ENCODE results near the gene HHIP.

Gene HHIP

GRCh38 chr4:144658015-144658567 lies 12.1 kb downstream of the HHIP start:
- no peak for DNase-seq

GRCh38 chr4:144658903-144659302 lies 12.9 kb downstream of the HHIP start:
- no peak for DNase-seq

GRCh38 chr4:144659447-144659846 lies 13.5 kb downstream of the HHIP start:
- DNase-seq, result no peak

- DNase-seq, result no peak
These were observed 18.0 kb downstream of the HHIP start for GRCh38 chr4:144663834-144664475.

- DNase-seq, result no peak
These were observed 20.7 kb downstream of the HHIP start for GRCh38 chr4:144666539-144667175.

GRCh38 chr4:144667500-144667899 lies 21.5 kb downstream of the HHIP start:
- no peak for DNase-seq

- DNase-seq, result no peak
These were observed 24.8 kb downstream of the HHIP start for GRCh38 chr4:144670776-144671175.

- DNase-seq, result no peak
These were observed 28.8 kb downstream of the HHIP start for GRCh38 chr4:144674711-144675110.

- DNase-seq, result no peak
These were observed 35.9 kb downstream of the HHIP start for GRCh38 chr4:144681806-144682205.

GRCh38 chr4:144683516-144683915 lies 37.6 kb downstream of the HHIP start:
- DNase-seq, result no peak

GRCh38 chr4:144685911-144686310 lies 40.0 kb downstream of the HHIP start:
- DNase-seq, result no peak

GRCh38 chr4:144686921-144687320 lies 41.0 kb downstream of the HHIP start:
- DNase-seq, result no peak

GRCh38 chr4:144687466-144687865 lies 41.5 kb downstream of the HHIP start:
- no peak for DNase-seq

GRCh38 chr4:144688035-144688569 lies 42.1 kb downstream of the HHIP start:
- DNase-seq, result no peak

GRCh38 chr4:144689125-144689524 lies 43.2 kb downstream of the HHIP start:
- DNase-seq, result no peak

- no peak for DNase-seq
These were observed 49.8 kb downstream of the HHIP start for GRCh38 chr4:144695721-144696120.

- no peak for DNase-seq
These were observed 50.4 kb downstream of the HHIP start for GRCh38 chr4:144696376-144696775.

GRCh38 chr4:144699565-144699964 lies 53.6 kb downstream of the HHIP start:
- DNase-seq, result no peak

- DNase-seq, result no peak
These were observed 55.8 kb downstream of the HHIP start for GRCh38 chr4:144701683-144702233.

GRCh38 chr4:144703494-144703893 lies 57.5 kb downstream of the HHIP start:
- no peak for DNase-seq

- DNase-seq, result no peak
These were observed 59.9 kb downstream of the HHIP start for GRCh38 chr4:144705601-144706590.

GRCh38 chr4:144709159-144709558 lies 63.2 kb downstream of the HHIP start:
- DNase-seq, result no peak
